ENCODE measurements around the gene STXBP5L.
"Not testable (repeated sequence)": the region's sequence is repeated elsewhere in the genome, so short reads cannot be mapped to it uniquely, and the experiment has no call there.

- TF ChIP-seq, protein P1, sequence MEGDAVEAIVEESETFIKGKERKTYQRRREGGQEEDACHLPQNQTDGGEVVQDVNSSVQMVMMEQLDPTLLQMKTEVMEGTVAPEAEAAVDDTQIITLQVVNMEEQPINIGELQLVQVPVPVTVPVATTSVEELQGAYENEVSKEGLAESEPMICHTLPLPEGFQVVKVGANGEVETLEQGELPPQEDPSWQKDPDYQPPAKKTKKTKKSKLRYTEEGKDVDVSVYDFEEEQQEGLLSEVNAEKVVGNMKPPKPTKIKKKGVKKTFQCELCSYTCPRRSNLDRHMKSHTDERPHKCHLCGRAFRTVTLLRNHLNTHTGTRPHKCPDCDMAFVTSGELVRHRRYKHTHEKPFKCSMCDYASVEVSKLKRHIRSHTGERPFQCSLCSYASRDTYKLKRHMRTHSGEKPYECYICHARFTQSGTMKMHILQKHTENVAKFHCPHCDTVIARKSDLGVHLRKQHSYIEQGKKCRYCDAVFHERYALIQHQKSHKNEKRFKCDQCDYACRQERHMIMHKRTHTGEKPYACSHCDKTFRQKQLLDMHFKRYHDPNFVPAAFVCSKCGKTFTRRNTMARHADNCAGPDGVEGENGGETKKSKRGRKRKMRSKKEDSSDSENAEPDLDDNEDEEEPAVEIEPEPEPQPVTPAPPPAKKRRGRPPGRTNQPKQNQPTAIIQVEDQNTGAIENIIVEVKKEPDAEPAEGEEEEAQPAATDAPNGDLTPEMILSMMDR (IDR thresholded peaks at IDR 0.05; ENCODE audit: low read depth, low read length) = not testable (repeated sequence)
- not testable (repeated sequence) for TF ChIP-seq EZH2phosphoT487 (IDR thresholded peaks at IDR 0.05; ENCODE audit: low read depth)
Observed at GRCh38 chr3:121230194-121230593, 322.2 kb downstream of the STXBP5L start.

Data from OCI-LY3 (cell line).